Liver (tissue), 9 donors: ENCODE data around the gene MAPKAPK2. TPM values are rescaled to one million over a fixed set of nuclear protein-coding genes. Genes with fewer than 3 reads are reported as not detected.

ENCODE experiments used
- DNase-seq: peaks from one replicate; pipeline ENCODE4 v3.0.0-alpha.2; 2017; ENCODE audit warnings: low spot score
- H3K27ac ChIP-seq, 2 donors: one replicate each; pipeline ENCODE4 v1.7.0; 2013; ENCODE audit warnings: inconsistent platforms in 2 of 2, low read length in 2 of 2, control low read depth in 1 of 2, low read depth in 1 of 2, mild to moderate bottlenecking in 1 of 2
- H3K27me3 ChIP-seq, 4 donors: one replicate each; pipeline versions ENCODE4 v1.6.1 to v1.7.0; 2013; ENCODE audit warnings: low read length in 3 of 4, inconsistent platforms in 1 of 4, mild to moderate bottlenecking in 1 of 4, moderate library complexity in 1 of 4; ENCODE audit not compliant: control insufficient read depth in 4 of 4, insufficient read depth in 4 of 4
- H3K36me3 ChIP-seq, 4 donors: one replicate each; pipeline versions ENCODE4 v1.6.1 to v1.7.0; 2013; ENCODE audit warnings: low read length in 3 of 4, mild to moderate bottlenecking in 3 of 4, low read depth in 1 of 4, moderate library complexity in 1 of 4; ENCODE audit not compliant: control insufficient read depth in 4 of 4, insufficient read depth in 3 of 4
- H3K4me1 ChIP-seq, 4 donors: one replicate each; pipeline versions ENCODE4 v1.6.1 to v1.7.0; 2013; ENCODE audit warnings: low read length in 3 of 4, mild to moderate bottlenecking in 3 of 4, moderate library complexity in 1 of 4; ENCODE audit not compliant: control insufficient read depth in 4 of 4, insufficient read depth in 4 of 4
- H3K4me3 ChIP-seq, 3 donors: one replicate each; pipeline versions ENCODE4 v1.6.1 to v1.7.0; 2013; ENCODE audit warnings: low read length in 3 of 3, control low read depth in 1 of 3, low read depth in 1 of 3, mild to moderate bottlenecking in 1 of 3
- H3K9ac ChIP-seq, 2 donors: one replicate each; pipeline ENCODE4 v1.7.0; 2013; ENCODE audit warnings: low read length in 2 of 2, mild to moderate bottlenecking in 2 of 2, moderate library complexity in 2 of 2, control low read depth in 1 of 2, low read depth in 1 of 2
- H3K9me3 ChIP-seq, 4 donors: one replicate each; pipeline versions ENCODE4 v1.6.1 to v1.7.0; 2013; ENCODE audit warnings: low read length in 3 of 4; ENCODE audit not compliant: control insufficient read depth in 4 of 4
- EGR1 ChIP-seq, 2 donors: IDR thresholded peaks; 2 replicates each; pipeline ENCODE4 v1.6.1; 2016 to 2018; ENCODE audit warnings: antibody characterized with exemption in 2 of 2, low read depth in 2 of 2
- FOXA1 ChIP-seq: IDR thresholded peaks from 2 replicates; pipeline ENCODE4 v1.6.1; 2016; ENCODE audit warnings: antibody characterized with exemption
- FOXA2 ChIP-seq: IDR thresholded peaks from 2 replicates; pipeline ENCODE4 v1.6.1; 2016; ENCODE audit warnings: antibody characterized with exemption
- GABPA ChIP-seq, 2 donors: IDR thresholded peaks in 1 of 2; conservative IDR thresholded peaks in 1 of 2; 2 replicates each; pipeline ENCODE4 v1.6.1; 2016; ENCODE audit warnings: antibody characterized with exemption in 2 of 2, mild to moderate bottlenecking in 1 of 2, moderate library complexity in 1 of 2
- HNF4A ChIP-seq, 2 donors: conservative IDR thresholded peaks; 2 replicates each; pipeline ENCODE4 v1.6.1; 2016; ENCODE audit warnings: antibody characterized with exemption in 2 of 2, mild to moderate bottlenecking in 2 of 2
- HNF4G ChIP-seq: IDR thresholded peaks from 2 replicates; pipeline ENCODE4 v1.6.1; 2016; ENCODE audit warnings: antibody characterized with exemption
- JUND ChIP-seq, 2 donors: IDR thresholded peaks; 2 replicates each; pipeline ENCODE4 v1.6.1; 2016; ENCODE audit warnings: antibody characterized with exemption in 2 of 2
- NR2F2 ChIP-seq: IDR thresholded peaks from 2 replicates; pipeline ENCODE4 v1.6.1; 2016; ENCODE audit warnings: antibody characterized with exemption
- RAD21 ChIP-seq, 2 donors: IDR thresholded peaks; 2 replicates each; pipeline ENCODE4 v1.6.1; 2016; ENCODE audit warnings: antibody characterized with exemption in 2 of 2, mild to moderate bottlenecking in 2 of 2
- RXRA ChIP-seq, 2 donors: IDR thresholded peaks; 2 replicates each; pipeline ENCODE4 v1.6.1; 2017 to 2018; ENCODE audit warnings: antibody characterized with exemption in 2 of 2, mild to moderate bottlenecking in 1 of 2
- SP1 ChIP-seq: IDR thresholded peaks from 2 replicates; pipeline ENCODE4 v1.6.1; 2018; ENCODE audit warnings: antibody characterized with exemption, mild to moderate bottlenecking
- TAF1 ChIP-seq: conservative IDR thresholded peaks from 2 replicates; pipeline ENCODE4 v1.6.1; 2016; ENCODE audit warnings: antibody characterized with exemption, mild to moderate bottlenecking
- YY1 ChIP-seq: IDR thresholded peaks from 2 replicates; pipeline ENCODE4 v1.6.1; 2016; ENCODE audit warnings: antibody characterized with exemption, mild to moderate bottlenecking
- WGBS: extraction: QIAGEN DNeasy Blood & Tissue Kit; methylation state at CpG from one replicate; pipeline ENCODE4 v1.1.7; 2013; 5-methylcytosine and 5-hydroxymethylcytosine counted together
- polyA plus RNA-seq, 2 donors: library from polyadenylated mRNA; stranded (reverse) in 1 of 2; unstranded in 1 of 2; fragments of 200-250 nt in 1 of 2; fragments of >200 nt in 1 of 2; fragmentation: Nextera tagmentation in 1 of 2; extraction: Ambion mirVana in 1 of 2; gene quantifications; one replicate each; pipeline versions ENCODE4 v1.2.1 to v1.2.3, GENCODE V29; 2013 to 2015
- total RNA-seq, 2 donors: library from RNA; depleted of rRNA; stranded (reverse); fragments of >200 nt; gene quantifications; one replicate each; pipeline ENCODE4 v1.2.3, GENCODE V29; 2014
- TF ChIP-seq, protein P1 (sequence below): IDR thresholded peaks from 2 replicates; pipeline ENCODE4 v1.6.1; 2016; ENCODE audit warnings: antibody characterized with exemption
- TF ChIP-seq, protein P2 (sequence below): IDR thresholded peaks from 2 replicates; pipeline ENCODE4 v1.6.1; 2016; ENCODE audit warnings: antibody characterized with exemption, mild to moderate bottlenecking
- TF ChIP-seq, protein P3 (sequence below): fragments of 150-350 bp; IDR thresholded peaks from 2 replicates; pipeline ENCODE4 v1.5.1; 2017; ENCODE audit warnings: improper control_type of control experiment, low read depth, low read length; ENCODE audit not compliant: missing input control
- TF ChIP-seq, protein P4 (sequence below): IDR thresholded peaks from 2 replicates; pipeline ENCODE4 v1.6.1; 2016; ENCODE audit warnings: antibody characterized with exemption
- donor health status: healthy.
- donor health status: healthy.
- donor health status: healthy.
- donor health status: healthy.
- donor health status: healthy.

MAPKAPK2 gene
- total and polyA plus RNA-seq, 4 donors: 7.5 to 24.5 (median 14.7) TPM

DNA sequence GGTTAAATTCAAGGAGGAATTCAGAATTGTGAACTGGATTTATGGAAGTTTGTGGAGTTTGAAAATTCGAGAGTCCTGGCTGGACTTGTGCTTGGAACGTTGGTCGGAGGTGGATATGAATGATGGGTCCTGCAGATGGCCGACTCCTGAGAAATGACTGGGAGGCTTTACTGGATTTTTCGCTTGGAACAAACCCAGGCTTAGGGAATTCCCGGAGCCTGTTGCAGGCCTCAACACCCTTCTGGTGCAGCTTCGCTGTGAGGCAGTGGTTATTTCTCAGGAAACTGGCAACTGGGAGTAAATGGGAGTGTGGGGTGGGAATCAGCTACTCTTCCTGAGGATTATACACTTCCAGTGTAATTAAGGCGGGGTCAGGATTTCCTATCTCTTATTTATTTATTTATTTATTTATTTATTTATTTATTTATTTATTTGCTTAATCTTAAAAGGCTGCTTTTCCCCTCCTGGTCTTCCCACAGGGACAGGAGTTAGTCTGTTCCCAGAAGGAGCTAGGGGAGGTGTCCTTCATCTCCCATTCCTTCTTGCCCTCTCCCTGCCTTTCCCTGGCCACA is 21.1 kb downstream of the MAPKAPK2 start:
- Histone ChIP-seq H3K36me3 (no peaks in the 10 kb centered on the region), H3K27ac (no peak overlapping the region), H3K9ac (no peak overlapping the region), H3K27me3 (no peaks in the 10 kb centered on the region), H3K9me3 (no peaks in the 10 kb centered on the region), H3K4me3 (no peak overlapping the region), H3K4me1 (peaks cover 18 to 63% (median 48%) of the 10 kb centered on the region in 4 donors)
- 85% methylated on average over 8 of the region's 8 CpGs for WGBS
- TF ChIP-seq RXRA (IDR thresholded peaks at IDR 0.05) (no peak), EGR1 (IDR thresholded peaks at IDR 0.05; ENCODE audit: low read depth in 2 of 2) (no peak), GABPA (IDR thresholded peaks at IDR 0.05 in 1 of 2, conservative IDR thresholded peaks at IDR 0.05 in 1 of 2) (no peak), FOXA2 (no peak), FOXA1 (no peak), YY1 (no peak), HNF4G (no peak), SP1 (no peak), HNF4A (conservative IDR thresholded peaks at IDR 0.05) (no peak)
- TF ChIP-seq, protein P1, sequence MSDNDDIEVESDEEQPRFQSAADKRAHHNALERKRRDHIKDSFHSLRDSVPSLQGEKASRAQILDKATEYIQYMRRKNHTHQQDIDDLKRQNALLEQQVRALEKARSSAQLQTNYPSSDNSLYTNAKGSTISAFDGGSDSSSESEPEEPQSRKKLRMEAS: no peak
- TF ChIP-seq, protein P2, sequence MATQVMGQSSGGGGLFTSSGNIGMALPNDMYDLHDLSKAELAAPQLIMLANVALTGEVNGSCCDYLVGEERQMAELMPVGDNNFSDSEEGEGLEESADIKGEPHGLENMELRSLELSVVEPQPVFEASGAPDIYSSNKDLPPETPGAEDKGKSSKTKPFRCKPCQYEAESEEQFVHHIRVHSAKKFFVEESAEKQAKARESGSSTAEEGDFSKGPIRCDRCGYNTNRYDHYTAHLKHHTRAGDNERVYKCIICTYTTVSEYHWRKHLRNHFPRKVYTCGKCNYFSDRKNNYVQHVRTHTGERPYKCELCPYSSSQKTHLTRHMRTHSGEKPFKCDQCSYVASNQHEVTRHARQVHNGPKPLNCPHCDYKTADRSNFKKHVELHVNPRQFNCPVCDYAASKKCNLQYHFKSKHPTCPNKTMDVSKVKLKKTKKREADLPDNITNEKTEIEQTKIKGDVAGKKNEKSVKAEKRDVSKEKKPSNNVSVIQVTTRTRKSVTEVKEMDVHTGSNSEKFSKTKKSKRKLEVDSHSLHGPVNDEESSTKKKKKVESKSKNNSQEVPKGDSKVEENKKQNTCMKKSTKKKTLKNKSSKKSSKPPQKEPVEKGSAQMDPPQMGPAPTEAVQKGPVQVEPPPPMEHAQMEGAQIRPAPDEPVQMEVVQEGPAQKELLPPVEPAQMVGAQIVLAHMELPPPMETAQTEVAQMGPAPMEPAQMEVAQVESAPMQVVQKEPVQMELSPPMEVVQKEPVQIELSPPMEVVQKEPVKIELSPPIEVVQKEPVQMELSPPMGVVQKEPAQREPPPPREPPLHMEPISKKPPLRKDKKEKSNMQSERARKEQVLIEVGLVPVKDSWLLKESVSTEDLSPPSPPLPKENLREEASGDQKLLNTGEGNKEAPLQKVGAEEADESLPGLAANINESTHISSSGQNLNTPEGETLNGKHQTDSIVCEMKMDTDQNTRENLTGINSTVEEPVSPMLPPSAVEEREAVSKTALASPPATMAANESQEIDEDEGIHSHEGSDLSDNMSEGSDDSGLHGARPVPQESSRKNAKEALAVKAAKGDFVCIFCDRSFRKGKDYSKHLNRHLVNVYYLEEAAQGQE: no peak
- TF ChIP-seq, protein P3, sequence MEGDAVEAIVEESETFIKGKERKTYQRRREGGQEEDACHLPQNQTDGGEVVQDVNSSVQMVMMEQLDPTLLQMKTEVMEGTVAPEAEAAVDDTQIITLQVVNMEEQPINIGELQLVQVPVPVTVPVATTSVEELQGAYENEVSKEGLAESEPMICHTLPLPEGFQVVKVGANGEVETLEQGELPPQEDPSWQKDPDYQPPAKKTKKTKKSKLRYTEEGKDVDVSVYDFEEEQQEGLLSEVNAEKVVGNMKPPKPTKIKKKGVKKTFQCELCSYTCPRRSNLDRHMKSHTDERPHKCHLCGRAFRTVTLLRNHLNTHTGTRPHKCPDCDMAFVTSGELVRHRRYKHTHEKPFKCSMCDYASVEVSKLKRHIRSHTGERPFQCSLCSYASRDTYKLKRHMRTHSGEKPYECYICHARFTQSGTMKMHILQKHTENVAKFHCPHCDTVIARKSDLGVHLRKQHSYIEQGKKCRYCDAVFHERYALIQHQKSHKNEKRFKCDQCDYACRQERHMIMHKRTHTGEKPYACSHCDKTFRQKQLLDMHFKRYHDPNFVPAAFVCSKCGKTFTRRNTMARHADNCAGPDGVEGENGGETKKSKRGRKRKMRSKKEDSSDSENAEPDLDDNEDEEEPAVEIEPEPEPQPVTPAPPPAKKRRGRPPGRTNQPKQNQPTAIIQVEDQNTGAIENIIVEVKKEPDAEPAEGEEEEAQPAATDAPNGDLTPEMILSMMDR: no peak
- TF ChIP-seq, protein P4, sequence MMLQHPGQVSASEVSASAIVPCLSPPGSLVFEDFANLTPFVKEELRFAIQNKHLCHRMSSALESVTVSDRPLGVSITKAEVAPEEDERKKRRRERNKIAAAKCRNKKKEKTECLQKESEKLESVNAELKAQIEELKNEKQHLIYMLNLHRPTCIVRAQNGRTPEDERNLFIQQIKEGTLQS: no peak
- DNase-seq: no peak

DNA sequence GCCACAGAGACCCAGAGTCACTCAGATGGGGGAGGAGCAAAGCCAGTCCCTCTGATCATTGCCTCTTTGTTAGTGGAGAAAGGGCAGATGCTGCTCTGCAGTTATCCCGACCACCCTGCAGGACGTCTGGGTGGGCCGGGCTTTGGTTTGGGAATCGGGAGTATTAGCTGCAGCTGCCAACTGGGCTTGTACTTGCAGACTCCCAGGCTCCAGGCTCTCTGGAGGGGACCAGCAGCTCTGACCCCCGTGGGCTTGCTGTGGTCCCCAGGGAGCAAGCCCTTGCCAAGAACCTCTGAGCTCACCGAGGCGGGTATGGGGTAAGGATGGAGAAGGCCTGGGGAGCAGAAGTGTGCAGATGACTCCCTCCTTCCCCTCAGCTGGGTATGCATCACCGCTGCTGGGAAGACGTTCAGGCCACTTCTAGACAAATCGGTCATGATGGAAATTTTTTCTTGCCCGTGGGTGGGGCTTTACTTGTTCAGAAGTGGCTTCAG is 21.6 kb downstream of the MAPKAPK2 start:
- no peak overlapping the region for H3K9ac ChIP-seq
- no peaks in the 10 kb centered on the region for H3K9me3 ChIP-seq
- no peaks in the 10 kb centered on the region for H3K36me3 ChIP-seq
- peak overlapping the region in 1 of 2 donors; percentile 4 for H3K27ac ChIP-seq
- no peaks in the 10 kb centered on the region for H3K27me3 ChIP-seq
- H3K4me1 ChIP-seq: peaks cover 18 to 60% (median 46%) of the 10 kb centered on the region in 4 donors
- no peak overlapping the region for H3K4me3 ChIP-seq
- 86% methylated on average over 11 of the region's 11 CpGs for WGBS
- no peak for DNase-seq
- TF ChIP-seq TAF1: no peak
- TF ChIP-seq EGR1 (IDR thresholded peaks at IDR 0.05; ENCODE audit: low read depth in 2 of 2): no peak
- TF ChIP-seq, protein P3: no peak
- no peak for TF ChIP-seq RAD21 (IDR thresholded peaks at IDR 0.05)
- TF ChIP-seq FOXA2: no peak
- TF ChIP-seq, protein P2: no peak
- no peak for TF ChIP-seq HNF4A (conservative IDR thresholded peaks at IDR 0.05)
- TF ChIP-seq, protein P1: no peak
- no peak for TF ChIP-seq GABPA (IDR thresholded peaks at IDR 0.05 in 1 of 2, conservative IDR thresholded peaks at IDR 0.05 in 1 of 2)
- no peak for TF ChIP-seq JUND (IDR thresholded peaks at IDR 0.05)
- no peak for TF ChIP-seq NR2F2
- TF ChIP-seq, protein P4: no peak
- TF ChIP-seq SP1: no peak
- no peak for TF ChIP-seq FOXA1
